Heart left ventricle (tissue), 16 donors: ENCODE data around the gene LIPN. TPM values are rescaled to one million over a fixed set of nuclear protein-coding genes. Genes with fewer than 3 reads are reported as not detected.

Experiments
- ATAC-seq, 4 donors: fragments of 200-7000 bp; cut with Tn5 transposase; one replicate each; pipeline ENCODE4 v1.9.1; 2020 to 2022; ENCODE audit warnings: moderate library complexity in 4 of 4, mild to moderate bottlenecking in 3 of 4, moderate number of reproducible peaks in 1 of 4
- DNase-seq, 5 donors: peaks; one replicate each; pipeline ENCODE4 v3.0.0-alpha.2; 2020
- H3K27ac ChIP-seq, 12 donors: fragments of 200-600 bp; sonication (generic) in 4 of 12; one replicate each; pipeline versions ENCODE4 v1.5.0 to v1.8.0; 2016 to 2022; ENCODE audit warnings: mild to moderate bottlenecking in 2 of 12
- H3K27me3 ChIP-seq, 9 donors: fragments of 200-600 bp; sonication (generic) in 2 of 9; one replicate each; pipeline versions ENCODE4 v1.5.1 to v1.8.0; 2016 to 2022; ENCODE audit warnings: mild to moderate bottlenecking in 3 of 9
- H3K36me3 ChIP-seq, 9 donors: fragments of 200-600 bp; sonication (generic) in 2 of 9; one replicate each; pipeline versions ENCODE4 v1.5.0 to v1.8.0; 2018 to 2022; ENCODE audit warnings: mild to moderate bottlenecking in 2 of 9
- H3K4me1 ChIP-seq, 12 donors: fragments of 200-600 bp; sonication (generic) in 4 of 12; one replicate each; pipeline versions ENCODE4 v1.5.0 to v1.8.0; 2016 to 2022; ENCODE audit warnings: mild to moderate bottlenecking in 3 of 12
- H3K4me3 ChIP-seq, 12 donors: fragments of 200-600 bp; sonication (generic) in 4 of 12; one replicate each; pipeline versions ENCODE4 v1.5.0 to v1.8.0; 2017 to 2022; ENCODE audit warnings: mild to moderate bottlenecking in 9 of 12, moderate library complexity in 4 of 12
- H3K9me3 ChIP-seq, 12 donors: fragments of 200-600 bp; sonication (generic) in 4 of 12; one replicate each; pipeline versions ENCODE4 v1.5.0 to v1.8.0; 2016 to 2022; ENCODE audit warnings: mild to moderate bottlenecking in 1 of 12
- CTCF ChIP-seq, 12 donors: fragments of 200-600 bp; sonication (generic) in 4 of 12; IDR thresholded peaks; one replicate each; pipeline versions ENCODE4 v1.5.0 to v1.8.0; 2018 to 2022; ENCODE audit warnings: antibody characterized with exemption in 12 of 12, mild to moderate bottlenecking in 5 of 12
- POLR2A ChIP-seq, 2 donors: fragments of 450-650 bp; IDR thresholded peaks; one replicate each; pipeline ENCODE4 v1.6.1; 2017; ENCODE audit warnings: antibody characterized with exemption in 2 of 2, mild to moderate bottlenecking in 2 of 2, moderate library complexity in 2 of 2
- WGBS, 4 donors: extraction: QIAGEN DNeasy Blood & Tissue Kit in 2 of 4; methylation state at CpG; one replicate each; pipeline versions ENCODE4 v1.1.5 to v1.1.7; 2013 to 2018; 5-methylcytosine and 5-hydroxymethylcytosine counted together
- intact Hi-C, 10 donors: fragments of 100-400 bp; cut with DNase I; formaldehyde crosslinking; loops; one replicate each; pipeline versions ENCODE4 v1.11.1 to v1.14.2; 2022
- polyA plus RNA-seq, 2 donors: library from polyadenylated mRNA; stranded (reverse); fragments of 200-250 nt; gene quantifications; one replicate each; pipeline ENCODE4 v1.2.3, GENCODE V29; 2013
- total RNA-seq, 9 donors: library from RNA; depleted of rRNA in 2 of 9; stranded (reverse); fragments of >200 nt in 2 of 9; fragmentation: NEBNext Ultra II Directional in 3 of 9; extraction: Animal tissue kit (Norgen Biotek cat#: 25700) in 3 of 9; gene quantifications; one replicate each; pipeline versions ENCODE4 v1.1.0 to v1.2.4, GENCODE V29; 2016 to 2023
- donor health status: ischemic (EF 13 %, LVEDD 7.1; RV severe dilation, severe dysfunction).
- donor health status: healthy with polysubstance abuse.
- donor health status: DM: no; HTN: yes; CAD: no.
- donor health status: DM: no; HTN: no; CAD: no.
- donor health status: ischemic (EF 25% LVEDD 6.9; RV normal size, moderate dysfunction).
- donor health status: ischemic (EF 25% LVEDD 5.7; RV mildly dilated, moderate dysfunction).
- donor health status: healthy.
- donor health status: DM: yes; HTN: yes; CAD: no.
- donor health status: ischemic (EF 35%, LVEDD 5.7; RV mildly dilated, moderate dysfunction).
- donor health status: nonischemic (EF 11% LVEDD 7.7; RV severe dilation, severe dysfunction).
- donor health status: DM: yes; HTN: yes; CAD: no.
- donor health status: PGD.
- donor health status: ischemic (EF 29% LVEDD 5.4; RV normal size, mild dysfunction).
- donor health status: nonischemic (EF 23%, LVEDD 6.1; RV moderate dilation, normal function).

Gene LIPN
- total and polyA plus RNA-seq, 11 donors: 0.43 TPM; not detected in 10

GRCh38 chr10:88819290-88819689, 59.5 kb downstream of the LIPN start:
- no peak overlapping the region for H3K27ac ChIP-seq
- whole genome bisulfite sequencing, 4 donors: 69 to 80% (median 76%) methylated on average over 3 of the region's 3 CpGs
- DNase-seq: no peak
- no peaks in the 10 kb centered on the region for H3K9me3 ChIP-seq
- H3K27me3 ChIP-seq: no peaks in the 10 kb centered on the region
- no peak for TF ChIP-seq POLR2A (IDR thresholded peaks at IDR 0.05)
- TF ChIP-seq CTCF (IDR thresholded peaks at IDR 0.05): no peak
- no peak for ATAC-seq
- H3K36me3 ChIP-seq: no peaks in the 10 kb centered on the region
- no peaks in the 10 kb centered on the region for H3K4me1 ChIP-seq
- H3K4me3 ChIP-seq: no peak overlapping the region
- intact Hi-C loops: loop anchor here in 3 of 10 donors (10.0 kb wide), 2 partner anchors 244 to 254 kb away; no protein-coding TSS in a partner anchor

GRCh38 chr10:88820748-88821401, 61.1 kb downstream of the LIPN start:
- H3K27me3 ChIP-seq: no peaks in the 10 kb centered on the region
- H3K4me1 ChIP-seq: peaks cover 0 to 8% (median 0%) of the 10 kb centered on the region in 12 donors
- intact Hi-C loops: no loop called here
- no peaks in the 10 kb centered on the region for H3K9me3 ChIP-seq
- ATAC-seq: no peak
- TF ChIP-seq CTCF (IDR thresholded peaks at IDR 0.05) (no peak), POLR2A (IDR thresholded peaks at IDR 0.05) (no peak)
- H3K36me3 ChIP-seq: no peaks in the 10 kb centered on the region
- DNase-seq: no peak
- H3K27ac ChIP-seq: no peak overlapping the region
- H3K4me3 ChIP-seq: no peak overlapping the region

GRCh38 chr10:88826388-88826787, 66.6 kb downstream of the LIPN start:
- WGBS, 4 donors: 71 to 86% (median 83%) methylated on average over 4 of the region's 4 CpGs
- H3K36me3 ChIP-seq: no peaks in the 10 kb centered on the region
- DNase-seq (no peak), ATAC-seq (no peak)
- no peak overlapping the region for H3K27ac ChIP-seq
- H3K4me1 ChIP-seq: peaks cover 0 to 21% (median 0%) of the 10 kb centered on the region in 12 donors
- no peak overlapping the region for H3K4me3 ChIP-seq
- TF ChIP-seq POLR2A (IDR thresholded peaks at IDR 0.05) (no peak), CTCF (IDR thresholded peaks at IDR 0.05) (no peak)
- peaks cover 0 to 2% (median 0%) of the 10 kb centered on the region in 9 donors for H3K27me3 ChIP-seq
- no peaks in the 10 kb centered on the region for H3K9me3 ChIP-seq
- intact Hi-C loops: no loop called here

- Histone ChIP-seq H3K4me1 (peaks cover 0 to 21% (median 0%) of the 10 kb centered on the region in 12 donors), H3K27me3 (peaks cover 0 to 2% (median 0%) of the 10 kb centered on the region in 9 donors), H3K36me3 (no peaks in the 10 kb centered on the region), H3K9me3 (no peaks in the 10 kb centered on the region), H3K4me3 (no peak overlapping the region), H3K27ac (no peak overlapping the region)
- intact Hi-C loops: no loop called here
- TF ChIP-seq POLR2A (IDR thresholded peaks at IDR 0.05): no peak
- TF ChIP-seq CTCF (IDR thresholded peaks at IDR 0.05): no peak
- DNase-seq: no peak
- WGBS, 4 donors: 97 to 98% (median 97%) methylated on average over 2 of the region's 2 CpGs
- ATAC-seq: no peak
Observed at GRCh38 chr10:88827671-88828070, 67.9 kb downstream of the LIPN start.
